CD4-positive, CD25-positive, alpha-beta regulatory T cell (primary cell): Measurements from ENCODE around the gene IFFO2. TPM values are rescaled to one million over a fixed set of nuclear protein-coding genes. Genes with fewer than 3 reads are reported as not detected.

Experiments used
- ATAC-seq, 2 donors: fragments of 150-1000 bp; cut with Tn5 transposase; one replicate each; pipeline ENCODE4 v1.10.0; 2021; ENCODE audit warnings: low read depth in 2 of 2, moderate number of reproducible peaks in 2 of 2, moderate library complexity in 1 of 2
- DNase-seq, 3 donors: peaks; one replicate each; pipeline versions ENCODE4 v3.0.0 to v3.0.0-alpha.2; 2012 to 2022; ENCODE audit warnings: mixed read lengths in 1 of 3
- H3K27ac ChIP-seq: one replicate; pipeline ENCODE4 v1.7.0; 2013; ENCODE audit warnings: mild to moderate bottlenecking, low read length; ENCODE audit not compliant: insufficient read depth, poor library complexity, severe bottlenecking
- H3K27me3 ChIP-seq: one replicate; pipeline ENCODE4 v1.7.0; 2013; ENCODE audit warnings: low read length; ENCODE audit not compliant: control insufficient read depth, insufficient read depth
- H3K36me3 ChIP-seq: one replicate; pipeline ENCODE4 v1.7.0; 2013; ENCODE audit warnings: mild to moderate bottlenecking, low read length, moderate library complexity; ENCODE audit not compliant: control insufficient read depth, insufficient read depth
- H3K4me1 ChIP-seq: 2 replicates; pipeline ENCODE4 v1.7.0; 2013; ENCODE audit warnings: mild to moderate bottlenecking, low read length; ENCODE audit not compliant: insufficient read depth, control insufficient read depth, poor library complexity, severe bottlenecking
- H3K4me3 ChIP-seq: one replicate; pipeline ENCODE4 v1.7.0; 2013; ENCODE audit warnings: low read depth, mild to moderate bottlenecking, low read length, moderate library complexity
- H3K9me3 ChIP-seq, 2 experiments: 1 replicate in 1 of 2; 2 replicates in 1 of 2; pipeline ENCODE4 v1.7.0; 2013; ENCODE audit warnings: low read length in 2 of 2, mild to moderate bottlenecking in 1 of 2, moderate library complexity in 1 of 2; ENCODE audit not compliant: control insufficient read depth in 2 of 2
- H3K27ac Mint-ChIP-seq, 3 donors: one replicate each; pipeline ENCODE4 v1.8.0; 2020 to 2022; ENCODE audit warnings: mild to moderate bottlenecking in 3 of 3, mixed read lengths in 3 of 3, moderate library complexity in 2 of 3
- H3K27me3 Mint-ChIP-seq: one replicate; pipeline ENCODE4 v1.8.0; 2022; ENCODE audit warnings: mild to moderate bottlenecking, mixed read lengths
- H3K36me3 Mint-ChIP-seq: one replicate; pipeline ENCODE4 v1.8.0; 2020; ENCODE audit warnings: mixed read lengths
- H3K4me1 Mint-ChIP-seq, 4 donors: one replicate each; pipeline ENCODE4 v1.8.0; 2020 to 2022; ENCODE audit warnings: mixed read lengths in 4 of 4, mild to moderate bottlenecking in 1 of 4
- H3K4me3 Mint-ChIP-seq, 4 donors: one replicate each; pipeline ENCODE4 v1.8.0; 2020 to 2022; ENCODE audit warnings: mild to moderate bottlenecking in 4 of 4, mixed read lengths in 4 of 4, moderate library complexity in 3 of 4
- H3K9me3 Mint-ChIP-seq, 7 donors: one replicate each; pipeline ENCODE4 v1.8.0; 2020 to 2022; ENCODE audit warnings: mixed read lengths in 7 of 7, mild to moderate bottlenecking in 3 of 7, moderate library complexity in 2 of 7
- polyA plus RNA-seq, 4 donors: library from polyadenylated mRNA; unstranded; fragments of 300-500 nt; fragmentation: Illumina TruSeq; gene quantifications; one replicate each; pipeline ENCODE4 v1.2.3, GENCODE V29; 2021
- total RNA-seq: library from RNA; stranded (reverse); gene quantifications from one replicate; pipeline ENCODE4 v1.2.3, GENCODE V29; 2022

IFFO2 gene
- total and polyA plus RNA-seq, 5 donors from 2014 or later, result 1.4 to 101 (median 3.0) TPM

- peaks cover 99% of the 10 kb centered on the region for H3K4me1 ChIP-seq
- ATAC-seq, result peak; percentile 68 to 83
- Mint-ChIP-seq H3K4me3 (peak overlapping the region; percentile 93 to 98 (median 95)), H3K36me3 (peaks cover 3% of the 10 kb centered on the region), H3K27me3 (peaks cover 9% of the 10 kb centered on the region), H3K9me3 (no peaks in the 10 kb centered on the region), H3K4me1 (peaks cover 27 to 99% (median 87%) of the 10 kb centered on the region in 4 donors), H3K27ac (peak overlapping the region; percentile 94 to 99 (median 97))
- no peaks in the 10 kb centered on the region for H3K9me3 ChIP-seq
- H3K27ac ChIP-seq, result peak overlapping the region; percentile 98
- no peaks in the 10 kb centered on the region for H3K27me3 ChIP-seq
- peaks cover 3% of the 10 kb centered on the region for H3K36me3 ChIP-seq
- peak overlapping the region; percentile 92 for H3K4me3 ChIP-seq
- DNase-seq, result peak; percentile 62 to 89 (median 75)
These were observed 8.2 kb downstream of the IFFO2 start for GRCh38 chr1:18948048-18948912.

GRCh38 chr1:18947570-18947969 lies 8.9 kb downstream of the IFFO2 start:
- peaks cover 4% of the 10 kb centered on the region for H3K36me3 Mint-ChIP-seq
- H3K27me3 Mint-ChIP-seq, result peaks cover 9% of the 10 kb centered on the region
- H3K27ac Mint-ChIP-seq, result peak overlapping the region; percentile 94 to 99 (median 97)
- peak overlapping the region; percentile 93 to 98 (median 95) for H3K4me3 Mint-ChIP-seq
- no peaks in the 10 kb centered on the region for H3K9me3 Mint-ChIP-seq
- Histone ChIP-seq H3K27me3 (no peaks in the 10 kb centered on the region), H3K36me3 (no peaks in the 10 kb centered on the region), H3K27ac (peak overlapping the region; percentile 98), H3K4me3 (peak overlapping the region; percentile 92), H3K4me1 (peaks cover 93% of the 10 kb centered on the region), H3K9me3 (no peaks in the 10 kb centered on the region)
- peaks cover 25 to 93% (median 82%) of the 10 kb centered on the region in 4 donors for H3K4me1 Mint-ChIP-seq
- ATAC-seq (no peak), DNase-seq (no peak)

- peaks cover 20 to 93% (median 81%) of the 10 kb centered on the region in 4 donors for H3K4me1 Mint-ChIP-seq
- H3K36me3 ChIP-seq, result no peaks in the 10 kb centered on the region
- peaks cover 93% of the 10 kb centered on the region for H3K4me1 ChIP-seq
- H3K27me3 ChIP-seq, result no peaks in the 10 kb centered on the region
- DNase-seq (no peak), ATAC-seq (no peak)
- H3K27ac ChIP-seq, result peak overlapping the region; percentile 98
- H3K9me3 ChIP-seq, result no peaks in the 10 kb centered on the region
- H3K4me3 Mint-ChIP-seq, result peak overlapping the region in 3 of 4 donors; percentile 65 to 95 (median 95)
- no peaks in the 10 kb centered on the region for H3K9me3 Mint-ChIP-seq
- peaks cover 4% of the 10 kb centered on the region for H3K36me3 Mint-ChIP-seq
- H3K27me3 Mint-ChIP-seq, result peaks cover 5% of the 10 kb centered on the region
- H3K4me3 ChIP-seq, result peak overlapping the region; percentile 57
- peak overlapping the region; percentile 94 to 99 (median 97) for H3K27ac Mint-ChIP-seq
These were observed 9.7 kb downstream of the IFFO2 start for GRCh38 chr1:18946550-18947381.

DNA sequence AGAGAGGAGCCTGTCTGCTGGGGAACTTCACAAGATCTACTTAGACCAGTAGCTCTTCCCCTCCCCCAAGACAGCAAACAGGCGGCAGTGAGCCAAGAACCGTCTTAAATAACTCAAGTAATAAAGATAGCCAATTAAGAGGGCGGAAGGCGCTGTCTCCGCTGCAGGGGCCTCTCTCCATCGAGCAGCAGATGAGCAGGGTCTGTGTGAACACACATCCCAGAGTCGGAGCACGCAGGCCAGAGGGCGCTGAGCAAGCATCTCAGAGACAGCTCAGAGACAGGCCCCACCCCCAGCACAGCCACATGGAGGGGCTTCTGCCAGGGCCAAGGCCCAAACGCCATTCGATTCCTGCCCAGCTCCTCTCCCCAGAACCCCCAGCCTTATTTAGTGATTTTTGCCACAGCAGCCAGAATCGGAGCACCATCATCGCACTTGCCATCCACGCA lies 11.1 kb downstream of the IFFO2 start:
- no peaks in the 10 kb centered on the region for H3K27me3 ChIP-seq
- DNase-seq, result no peak
- Mint-ChIP-seq H3K27me3 (peaks cover 5% of the 10 kb centered on the region), H3K4me3 (peak overlapping the region; percentile 58 to 89 (median 75)), H3K36me3 (peaks cover 4% of the 10 kb centered on the region), H3K9me3 (no peaks in the 10 kb centered on the region), H3K4me1 (peaks cover 20 to 93% (median 82%) of the 10 kb centered on the region in 4 donors), H3K27ac (peak overlapping the region; percentile 82 to 91 (median 91))
- H3K4me1 ChIP-seq, result peaks cover 84% of the 10 kb centered on the region
- peak overlapping the region; percentile 34 for H3K4me3 ChIP-seq
- no peak for ATAC-seq
- no peaks in the 10 kb centered on the region for H3K36me3 ChIP-seq
- H3K9me3 ChIP-seq, result no peaks in the 10 kb centered on the region
- H3K27ac ChIP-seq, result peak overlapping the region; percentile 28

DNA sequence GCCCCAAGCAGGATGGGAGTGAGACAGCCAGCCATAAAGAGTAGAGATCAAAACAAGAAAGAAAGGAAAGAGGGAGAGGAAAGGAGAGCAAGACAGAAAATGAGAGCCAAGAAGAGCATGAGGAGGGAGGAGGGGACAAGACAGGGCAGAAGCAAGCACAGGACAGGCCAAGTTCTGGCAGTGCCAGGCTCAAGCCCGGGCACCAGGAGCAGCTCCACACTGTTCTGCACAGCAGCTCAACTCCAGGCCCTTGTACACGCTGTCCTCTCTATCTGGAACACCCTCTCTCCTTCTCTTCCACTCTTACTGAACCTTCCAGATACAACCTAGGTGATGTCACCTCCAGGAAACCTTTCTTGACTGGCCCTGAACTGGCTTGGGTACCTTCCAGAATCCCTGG lies 11.7 kb downstream of the IFFO2 start:
- H3K27ac Mint-ChIP-seq, result peak overlapping the region; percentile 91 to 99 (median 93)
- peaks cover 14 to 93% (median 82%) of the 10 kb centered on the region in 4 donors for H3K4me1 Mint-ChIP-seq
- H3K4me3 Mint-ChIP-seq, result peak overlapping the region; percentile 58 to 89 (median 75)
- no peaks in the 10 kb centered on the region for H3K9me3 ChIP-seq
- peaks cover 82% of the 10 kb centered on the region for H3K4me1 ChIP-seq
- H3K4me3 ChIP-seq, result peak overlapping the region; percentile 31
- peaks cover 5% of the 10 kb centered on the region for H3K27me3 Mint-ChIP-seq
- H3K27me3 ChIP-seq, result no peaks in the 10 kb centered on the region
- ATAC-seq, result no peak
- peak overlapping the region; percentile 34 for H3K27ac ChIP-seq
- H3K36me3 Mint-ChIP-seq, result peaks cover 4% of the 10 kb centered on the region
- DNase-seq, result no peak
- no peaks in the 10 kb centered on the region for H3K9me3 Mint-ChIP-seq
- no peaks in the 10 kb centered on the region for H3K36me3 ChIP-seq

DNA sequence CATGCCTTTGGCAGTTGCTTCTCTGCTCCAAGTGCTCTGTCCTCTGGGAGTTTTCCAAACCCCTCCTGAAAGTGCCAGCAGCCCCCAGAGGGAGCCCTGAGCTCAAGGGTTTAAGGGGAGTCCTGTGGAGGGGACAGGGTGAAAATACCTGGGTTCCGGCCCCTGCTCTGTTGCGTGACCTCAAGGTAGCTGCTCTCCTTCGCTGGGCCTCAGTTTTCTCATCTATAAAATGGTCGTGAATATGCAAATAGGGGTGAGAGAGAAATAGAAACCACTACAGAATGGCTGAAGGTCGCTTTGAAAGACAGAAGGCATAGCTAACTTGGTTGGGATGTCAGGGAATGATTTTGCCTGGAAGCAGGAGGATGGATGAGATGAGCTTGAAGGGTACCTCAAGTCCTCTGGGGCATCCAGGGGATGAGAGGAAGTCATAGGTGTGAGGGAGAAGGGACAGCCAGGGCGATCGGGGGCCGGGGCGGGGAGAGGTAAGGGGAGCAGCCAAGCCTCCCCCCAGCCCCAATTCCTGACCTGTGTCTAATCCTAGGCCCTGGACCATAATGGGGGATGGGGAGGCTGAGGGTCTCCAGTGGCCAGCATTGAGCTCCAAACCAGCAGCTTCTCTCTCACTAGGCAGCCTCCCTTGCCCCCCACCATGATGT lies 12.4 kb downstream of the IFFO2 start:
- Histone ChIP-seq H3K27ac (peak overlapping the region; percentile 34), H3K9me3 (no peaks in the 10 kb centered on the region), H3K36me3 (no peaks in the 10 kb centered on the region), H3K4me1 (peaks cover 82% of the 10 kb centered on the region), H3K4me3 (no peak overlapping the region), H3K27me3 (no peaks in the 10 kb centered on the region)
- H3K27ac Mint-ChIP-seq, result peak overlapping the region; percentile 8 to 99 (median 91)
- peaks cover 5% of the 10 kb centered on the region for H3K27me3 Mint-ChIP-seq
- no peaks in the 10 kb centered on the region for H3K9me3 Mint-ChIP-seq
- peaks cover 4% of the 10 kb centered on the region for H3K36me3 Mint-ChIP-seq
- peak overlapping the region in 2 of 4 donors; percentile 69 to 89 for H3K4me3 Mint-ChIP-seq
- H3K4me1 Mint-ChIP-seq, result peaks cover 13 to 93% (median 78%) of the 10 kb centered on the region in 4 donors
- no peak for DNase-seq
- no peak for ATAC-seq

DNA sequence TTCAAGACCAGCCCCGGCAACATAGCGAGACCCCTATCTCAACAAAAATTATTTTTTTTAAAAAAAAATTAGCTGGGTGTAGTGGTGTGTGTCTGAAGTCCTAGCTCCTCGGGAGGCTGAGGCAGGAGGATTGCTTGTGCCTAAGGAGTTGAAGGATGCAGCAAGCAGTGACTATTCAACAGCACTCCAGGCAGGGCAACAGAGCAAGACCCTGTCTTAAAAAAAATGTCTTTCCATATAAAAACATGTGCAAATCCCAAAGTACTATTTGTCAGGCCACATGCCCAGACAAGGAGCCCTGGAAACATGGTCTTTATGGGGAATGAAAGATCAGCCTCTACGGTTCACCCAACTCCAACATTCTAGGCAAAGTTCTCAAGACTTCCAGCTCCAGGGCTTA lies 13.3 kb downstream of the IFFO2 start:
- H3K27ac Mint-ChIP-seq, result peak overlapping the region in 2 of 3 donors; percentile 60 to 74
- H3K36me3 Mint-ChIP-seq, result peaks cover 4% of the 10 kb centered on the region
- Histone ChIP-seq H3K4me1 (peaks cover 82% of the 10 kb centered on the region), H3K27ac (no peak overlapping the region), H3K4me3 (no peak overlapping the region), H3K27me3 (no peaks in the 10 kb centered on the region), H3K36me3 (no peaks in the 10 kb centered on the region), H3K9me3 (no peaks in the 10 kb centered on the region)
- no peaks in the 10 kb centered on the region for H3K9me3 Mint-ChIP-seq
- peak overlapping the region in 1 of 4 donors; percentile 89 for H3K4me3 Mint-ChIP-seq
- no peaks in the 10 kb centered on the region for H3K27me3 Mint-ChIP-seq
- peaks cover 7 to 90% (median 69%) of the 10 kb centered on the region in 4 donors for H3K4me1 Mint-ChIP-seq
- DNase-seq (no peak), ATAC-seq (no peak)
